ENCODE results near the gene SDC3. TPM values are rescaled to one million over a fixed set of nuclear protein-coding genes. Genes with fewer than 3 reads are reported as not detected.
A peak's percentile ranks its signal among the peaks of the same experiment; 100 is the strongest.

The SDC3 gene
- polyA plus RNA-seq, 3 donors = 0.05 to 1.2 (median 0.12) TPM

GRCh38 chr1:30845904-30846290 is 62.7 kb downstream of the SDC3 start:
- Histone ChIP-seq H4K20me1 (ENCODE audit: insufficient read depth, low read length) (no peaks in the 10 kb centered on the region), H3K9me3 (replicated peaks in 1 of 2; ENCODE audit: control insufficient read depth in 1 of 2, insufficient read depth in 1 of 2, low read length in 2 of 2) (no peaks in the 10 kb centered on the region), H3K9ac (ENCODE audit: insufficient read depth, low read length, poor library complexity, severe bottlenecking) (no peak overlapping the region), H3K4me3 (replicated peaks in 1 of 3; ENCODE audit: low read depth in 2 of 3, low read length in 3 of 3) (no peak overlapping the region), H3K27me3 (ENCODE audit: control insufficient read depth in 2 of 2, insufficient read depth in 2 of 2, low read length in 2 of 2) (peaks cover 55 to 92% of the 10 kb centered on the region in 2 donors), H3K27ac (ENCODE audit: low read depth in 1 of 2, low read length in 2 of 2) (no peak overlapping the region), H2AFZ (ENCODE audit: insufficient read depth, low read depth, low read length, poor library complexity, severe bottlenecking) (no peak overlapping the region), H3K36me3 (replicated peaks in 1 of 2; ENCODE audit: control insufficient read depth in 1 of 2, insufficient read depth in 2 of 2, low read length in 2 of 2) (no peaks in the 10 kb centered on the region), H3K4me1 (ENCODE audit: control insufficient read depth in 1 of 2, insufficient read depth in 2 of 2, low read length in 2 of 2) (peaks cover 6 to 8% of the 10 kb centered on the region in 2 donors), H3K79me2 (ENCODE audit: insufficient read depth, low read length) (no peaks in the 10 kb centered on the region), H3K4me2 (replicated peaks; ENCODE audit: extremely low read depth, low read length, poor library complexity, severe bottlenecking) (no peak overlapping the region)
- H3K4me1 Mint-ChIP-seq = peaks cover 13% of the 10 kb centered on the region
- peaks cover 90 to 99% (median 93%) of the 10 kb centered on the region in 3 donors for H3K27me3 Mint-ChIP-seq (ENCODE audit: low read depth in 3 of 3)
- H3K36me3 Mint-ChIP-seq = no peaks in the 10 kb centered on the region
- H3K27ac Mint-ChIP-seq = no peak overlapping the region
- no peak for DNase-seq
- 59% methylated on average over 5 of the region's 7 CpGs for WGBS (ENCODE audit: insufficient coverage)
- intact Hi-C loops (cut with micrococcal nuclease) = no loop called here
- H3K9me3 Mint-ChIP-seq = peaks cover 0 to 9% (median 0%) of the 10 kb centered on the region in 7 donors
- TF ChIP-seq CTCF (IDR thresholded peaks at IDR 0.05) = no peak
- H3K4me3 Mint-ChIP-seq = peak overlapping the region in 1 of 2 donors; percentile 69

- Histone ChIP-seq H3K79me2 (ENCODE audit: insufficient read depth, low read length) (no peaks in the 10 kb centered on the region), H3K36me3 (replicated peaks in 1 of 2; ENCODE audit: control insufficient read depth in 1 of 2, insufficient read depth in 2 of 2, low read length in 2 of 2) (no peaks in the 10 kb centered on the region), H3K9ac (ENCODE audit: insufficient read depth, low read length, poor library complexity, severe bottlenecking) (no peak overlapping the region), H3K27me3 (ENCODE audit: control insufficient read depth in 2 of 2, insufficient read depth in 2 of 2, low read length in 2 of 2) (peaks cover 57 to 94% of the 10 kb centered on the region in 2 donors), H3K9me3 (replicated peaks in 1 of 2; ENCODE audit: control insufficient read depth in 1 of 2, insufficient read depth in 1 of 2, low read length in 2 of 2) (no peaks in the 10 kb centered on the region), H4K20me1 (ENCODE audit: insufficient read depth, low read length) (no peaks in the 10 kb centered on the region), H3K4me2 (replicated peaks; ENCODE audit: extremely low read depth, low read length, poor library complexity, severe bottlenecking) (no peak overlapping the region), H3K4me3 (replicated peaks in 1 of 3; ENCODE audit: low read depth in 2 of 3, low read length in 3 of 3) (no peak overlapping the region), H3K4me1 (ENCODE audit: control insufficient read depth in 1 of 2, insufficient read depth in 2 of 2, low read length in 2 of 2) (peaks cover 11 to 13% of the 10 kb centered on the region in 2 donors), H2AFZ (ENCODE audit: insufficient read depth, low read depth, low read length, poor library complexity, severe bottlenecking) (no peak overlapping the region), H3K27ac (ENCODE audit: low read depth in 1 of 2, low read length in 2 of 2) (no peak overlapping the region)
- DNase-seq = no peak
- intact Hi-C loops (cut with micrococcal nuclease) = no loop called here
- 83% methylated on average over 5 of the region's 10 CpGs for WGBS (ENCODE audit: insufficient coverage)
- Mint-ChIP-seq H3K27me3 (ENCODE audit: low read depth in 3 of 3) (peaks cover 90 to 100% (median 96%) of the 10 kb centered on the region in 3 donors), H3K36me3 (no peaks in the 10 kb centered on the region), H3K9me3 (peaks cover 0 to 9% (median 0%) of the 10 kb centered on the region in 7 donors), H3K4me1 (peaks cover 18% of the 10 kb centered on the region), H3K4me3 (peak overlapping the region in 1 of 2 donors; percentile 69), H3K27ac (no peak overlapping the region)
- TF ChIP-seq CTCF (IDR thresholded peaks at IDR 0.05) = no peak
Measured at GRCh38 chr1:30845237-30845903, 63.2 kb downstream of the SDC3 start.

All from CD14-positive monocyte (primary cell).